HG03025 (cell line): Measurements from ENCODE around the gene KIF26A.

Source experiments
- ATAC-seq: cut with Tn5 transposase; IDR thresholded peaks from one replicate; pipeline ENCODE4 v1.9.1; 2021; ENCODE audit warnings: mild to moderate bottlenecking, moderate library complexity; ENCODE audit not compliant: unreplicated experiment, low FRiP score

Gene KIF26A

DNA sequence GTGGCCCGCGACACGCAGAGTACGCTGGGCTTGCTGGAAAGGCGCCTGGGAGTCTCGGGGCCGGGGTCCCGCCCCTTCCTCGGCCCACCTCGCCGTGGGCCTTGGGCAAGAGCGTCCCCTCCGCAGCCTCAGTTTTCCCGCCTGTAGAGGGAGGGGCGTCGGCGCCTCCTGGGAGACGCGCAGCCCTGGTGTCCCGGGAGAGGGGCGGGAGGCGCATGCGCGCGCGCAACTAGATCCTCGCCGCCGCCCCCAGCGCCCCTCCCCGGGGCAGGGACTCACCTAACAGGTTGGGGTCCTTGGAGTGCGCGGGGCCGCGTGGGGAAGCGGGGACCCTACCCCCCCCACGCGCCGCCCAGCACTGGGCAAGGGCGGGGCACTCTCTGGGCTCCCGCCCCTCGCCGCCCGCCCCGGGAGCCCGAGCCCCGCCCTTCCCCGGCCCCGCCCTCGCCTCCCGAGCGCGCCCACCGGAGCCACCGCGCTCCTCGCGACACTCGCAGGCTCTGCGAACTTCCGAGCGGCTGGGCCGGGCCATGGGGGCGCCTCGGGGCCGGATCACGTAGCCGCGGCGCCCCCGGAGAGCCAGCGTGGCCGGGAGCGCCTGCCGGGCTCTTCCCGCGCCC is at the start of gene KIF26A:
Gene KIF26A, plus strand, starts transcription at position 490 of the 620 bp plus-strand sequence. CDS start 136 bp downstream, outside the sequence.
- no peak for ATAC-seq

DNA sequence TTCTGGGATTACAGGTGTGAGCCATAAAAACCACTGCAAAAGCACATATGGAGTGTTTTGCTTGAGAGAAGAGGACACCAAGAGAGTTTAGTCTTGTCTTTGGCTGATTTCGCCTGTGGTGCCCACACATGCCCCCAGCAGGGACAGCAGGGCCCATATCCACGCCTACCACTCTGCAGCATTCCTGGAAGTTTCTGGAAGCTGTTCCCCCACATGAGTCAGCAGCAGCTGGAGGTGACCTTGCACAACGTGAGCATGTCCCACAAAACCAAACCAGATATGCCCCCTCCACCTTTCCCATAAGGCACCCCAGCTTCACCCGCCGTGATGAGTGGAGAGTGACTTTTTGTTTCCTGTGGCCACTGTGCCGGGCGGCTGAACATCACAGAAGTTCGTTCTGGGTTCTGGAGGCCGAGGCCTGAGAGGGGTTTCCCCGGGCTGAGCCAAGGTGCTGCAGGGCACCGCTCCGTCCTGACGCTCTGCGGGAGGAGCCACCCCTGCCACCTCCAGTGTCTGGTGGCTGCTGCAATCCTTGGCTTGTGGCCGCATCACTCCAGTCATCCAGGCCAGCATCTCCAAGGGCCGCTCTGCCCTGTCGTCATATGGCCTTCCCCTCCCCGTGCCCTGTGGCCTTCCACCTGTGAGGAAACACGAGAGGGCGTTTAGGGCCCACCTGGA is 48.2 kb upstream of the KIF26A start:
- no peak for ATAC-seq

DNA sequence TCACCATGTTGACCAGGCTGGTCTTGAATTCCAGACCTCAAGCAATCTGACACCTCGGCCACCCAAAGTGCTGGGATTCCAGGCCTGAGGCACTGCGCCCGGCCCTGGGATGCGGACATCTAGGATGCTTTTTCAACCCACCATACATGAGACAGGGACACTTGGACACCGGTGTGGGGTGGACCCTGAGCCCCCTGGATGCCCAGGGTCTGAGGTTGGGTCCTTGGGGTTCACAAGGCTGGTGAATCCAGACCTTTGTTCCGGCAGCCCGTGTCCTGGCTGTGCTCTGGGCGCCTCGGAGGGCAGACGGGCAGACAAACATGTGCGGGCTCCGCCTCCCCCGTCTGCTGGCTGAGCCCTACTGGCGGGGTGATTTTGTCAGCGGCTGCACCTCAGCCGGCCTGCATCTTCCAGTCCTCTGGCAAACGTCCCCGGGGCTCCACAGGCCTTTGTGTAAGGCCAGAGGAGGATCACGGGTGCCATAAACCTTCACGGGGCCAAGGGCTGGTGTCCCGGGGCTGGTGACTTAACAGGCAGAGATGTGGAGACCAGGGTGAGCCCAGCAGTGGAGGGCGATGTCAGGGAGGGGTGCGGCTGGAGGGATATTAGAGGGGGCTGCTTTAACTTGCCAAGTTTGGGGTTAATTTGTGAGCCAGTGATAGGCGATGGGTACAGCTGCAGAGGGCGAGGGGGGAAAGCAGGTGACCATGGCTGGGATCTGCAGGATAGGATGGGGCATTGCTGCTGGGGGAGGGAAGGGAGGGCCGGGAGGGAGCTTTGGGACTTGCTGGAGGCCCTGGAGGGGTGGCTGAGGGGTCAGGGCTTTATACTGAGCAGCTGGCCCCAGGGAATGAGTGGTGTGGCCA is 47.1 kb upstream of the KIF26A start:
- no peak for ATAC-seq

DNA sequence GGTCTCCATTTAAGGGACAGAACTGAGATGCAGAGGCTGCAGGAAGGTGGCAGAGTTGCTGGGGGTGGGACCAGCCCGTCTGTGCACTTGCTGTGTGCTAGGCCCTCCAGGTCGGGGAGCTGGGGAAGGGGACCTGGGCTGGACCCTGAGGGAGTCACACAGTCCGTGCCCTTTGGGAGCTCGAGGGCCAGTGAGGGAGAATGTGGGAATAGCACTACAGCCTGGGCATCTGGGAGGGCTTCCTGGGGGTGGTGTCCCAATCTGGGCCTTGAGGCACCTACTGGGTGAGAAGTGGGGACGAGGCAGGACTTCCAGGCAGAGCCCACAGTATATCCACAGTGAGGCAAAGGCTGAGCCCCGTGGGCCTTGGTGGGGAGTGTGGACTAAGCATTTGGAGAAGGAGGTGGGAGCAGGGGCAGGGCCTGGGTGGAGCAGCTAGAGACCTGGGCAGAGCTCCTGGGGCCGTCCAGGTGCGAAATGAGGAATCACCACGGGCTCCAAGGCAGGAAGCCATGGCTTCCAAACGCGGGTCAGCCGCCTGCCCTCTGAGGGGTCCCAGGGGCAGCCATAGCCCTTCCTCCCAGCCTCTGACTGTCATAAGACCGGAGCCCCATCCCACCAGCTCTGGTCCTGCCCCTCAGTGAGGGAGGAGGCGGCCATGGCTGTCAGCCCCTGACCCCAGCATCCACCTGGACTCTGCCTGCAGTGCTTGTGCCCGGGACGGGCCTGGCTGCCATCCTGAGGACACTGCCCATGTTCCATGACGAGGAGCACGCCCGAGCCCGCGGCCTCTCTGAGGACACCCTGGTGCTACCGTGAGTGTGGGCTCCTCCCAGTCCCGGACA is 46.2 kb upstream of the KIF26A start:
- ATAC-seq, result no peak

DNA sequence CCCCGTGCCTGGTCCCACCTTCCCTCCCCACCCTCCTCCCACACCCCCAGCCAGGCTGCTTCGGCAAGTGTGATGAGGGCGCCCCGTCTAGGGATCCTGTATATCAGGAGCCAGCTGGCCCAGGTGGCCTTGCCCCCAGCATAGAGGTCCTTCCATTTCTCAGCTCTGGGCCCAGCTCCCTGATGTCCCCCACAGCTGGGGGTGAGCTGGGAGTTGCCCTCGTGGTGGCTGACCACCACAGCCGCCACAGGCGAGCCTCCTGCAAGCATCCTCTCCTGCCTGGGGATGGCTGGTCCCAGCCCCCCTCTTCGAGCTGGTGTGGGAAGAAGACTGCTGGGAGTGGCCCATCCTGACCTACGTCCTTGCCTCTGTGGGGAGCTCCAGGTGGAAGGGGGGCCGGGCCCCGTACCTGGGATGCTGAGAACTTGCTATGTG is 45.4 kb upstream of the KIF26A start:
- ATAC-seq, result no peak

DNA sequence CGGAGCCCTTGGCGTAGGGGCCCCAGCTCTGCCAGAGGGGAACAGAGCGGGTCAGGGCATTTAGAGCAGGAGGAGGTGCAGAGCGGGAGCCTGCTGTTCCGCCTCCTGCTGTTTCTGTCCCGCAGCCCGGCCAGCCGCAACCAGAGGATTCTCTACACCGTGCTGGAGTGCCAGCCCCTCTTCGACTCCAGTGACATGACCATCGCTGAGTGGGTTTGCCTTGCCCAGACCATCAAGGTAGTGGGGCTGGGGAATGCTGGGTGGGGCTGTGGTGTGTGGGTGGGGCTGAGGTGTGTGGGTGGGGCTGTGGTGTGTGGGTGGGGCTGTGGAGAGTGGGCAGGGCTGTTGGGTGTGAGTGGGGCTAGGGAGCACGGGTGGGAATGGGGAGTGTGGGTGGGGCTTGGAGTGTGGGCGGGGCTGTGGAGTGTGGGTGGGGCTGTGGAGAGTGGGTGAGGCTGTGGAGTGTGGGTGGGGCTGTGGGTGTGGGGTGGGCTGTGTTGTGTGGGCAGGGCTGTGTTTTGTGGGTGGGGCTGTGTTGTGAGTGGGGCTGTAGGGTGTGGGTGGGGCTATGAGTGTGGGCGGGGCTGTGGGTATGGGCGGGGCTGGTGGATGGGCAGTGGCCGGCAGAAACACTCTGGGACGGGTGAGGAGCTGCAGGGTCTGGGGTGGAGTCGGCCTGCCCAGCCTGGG is 44.9 kb upstream of the KIF26A start:
- ATAC-seq, result no peak

DNA sequence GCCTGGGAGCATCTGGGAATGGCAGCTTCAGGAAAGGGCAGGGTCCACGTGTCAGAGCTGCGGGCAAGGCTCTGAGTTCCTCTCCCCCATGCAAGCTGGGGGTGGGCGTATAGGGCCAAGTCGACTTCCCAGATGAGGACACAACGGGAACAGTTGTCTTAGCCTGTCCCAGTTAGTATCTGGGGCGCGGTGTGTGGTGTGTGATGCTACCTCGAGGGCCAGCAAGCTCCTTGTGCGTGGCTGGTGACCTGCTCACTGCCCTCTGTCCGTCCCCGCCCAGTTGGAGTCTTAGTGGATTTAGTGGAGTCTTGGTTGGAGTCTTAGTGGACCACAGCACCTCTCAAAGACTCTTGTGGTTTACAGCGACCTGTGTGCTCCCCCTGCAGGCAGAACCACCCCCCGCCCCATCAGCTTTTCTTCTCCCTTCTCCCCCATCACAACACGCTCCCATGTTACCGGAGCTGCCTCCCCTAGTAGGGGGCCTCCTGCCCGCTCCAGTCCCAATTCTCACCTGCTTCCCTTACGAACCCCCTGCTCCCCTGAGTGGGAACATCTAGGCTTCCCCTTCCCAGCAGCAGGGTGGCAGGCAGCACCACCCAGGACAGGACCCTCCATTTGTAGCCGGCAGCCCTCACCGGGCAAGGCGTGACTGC is 44.2 kb upstream of the KIF26A start:
- no peak for ATAC-seq

DNA sequence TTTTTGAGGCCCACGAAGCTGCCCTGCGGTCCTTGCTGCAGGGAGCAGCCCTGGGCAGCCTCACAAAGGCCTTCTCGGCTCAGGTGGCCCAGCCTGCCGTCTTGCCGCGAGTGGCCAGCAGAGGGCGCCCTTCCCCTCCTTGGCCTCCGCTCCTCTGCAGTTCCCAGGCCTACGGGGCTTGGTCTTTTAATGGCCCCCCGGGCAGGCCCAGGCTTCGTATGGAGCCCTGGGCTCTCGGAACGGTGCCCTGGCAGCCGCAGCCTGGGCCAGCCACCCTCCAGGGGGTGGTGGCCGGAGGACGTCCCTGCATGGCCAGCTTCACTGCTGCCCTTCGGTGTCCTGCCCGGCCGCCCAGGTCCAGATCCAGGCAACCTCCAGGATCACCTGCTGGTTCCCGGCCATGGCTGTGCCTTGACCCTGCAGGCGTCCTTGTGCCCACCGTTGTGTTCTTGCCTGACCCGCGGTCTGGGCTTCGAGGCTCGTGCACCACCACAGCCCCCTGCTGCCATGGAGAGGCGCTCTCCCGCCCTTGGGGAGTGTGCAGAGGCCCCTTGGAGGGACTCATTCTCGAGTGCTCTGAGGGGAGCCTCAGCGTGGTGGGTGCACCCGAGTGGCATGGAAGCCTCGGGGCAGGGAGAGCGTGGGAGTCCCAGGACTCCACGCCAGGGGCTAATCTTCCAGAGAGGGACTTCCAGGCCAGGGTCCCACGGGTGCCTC is 43.5 kb upstream of the KIF26A start:
- no peak for ATAC-seq

DNA sequence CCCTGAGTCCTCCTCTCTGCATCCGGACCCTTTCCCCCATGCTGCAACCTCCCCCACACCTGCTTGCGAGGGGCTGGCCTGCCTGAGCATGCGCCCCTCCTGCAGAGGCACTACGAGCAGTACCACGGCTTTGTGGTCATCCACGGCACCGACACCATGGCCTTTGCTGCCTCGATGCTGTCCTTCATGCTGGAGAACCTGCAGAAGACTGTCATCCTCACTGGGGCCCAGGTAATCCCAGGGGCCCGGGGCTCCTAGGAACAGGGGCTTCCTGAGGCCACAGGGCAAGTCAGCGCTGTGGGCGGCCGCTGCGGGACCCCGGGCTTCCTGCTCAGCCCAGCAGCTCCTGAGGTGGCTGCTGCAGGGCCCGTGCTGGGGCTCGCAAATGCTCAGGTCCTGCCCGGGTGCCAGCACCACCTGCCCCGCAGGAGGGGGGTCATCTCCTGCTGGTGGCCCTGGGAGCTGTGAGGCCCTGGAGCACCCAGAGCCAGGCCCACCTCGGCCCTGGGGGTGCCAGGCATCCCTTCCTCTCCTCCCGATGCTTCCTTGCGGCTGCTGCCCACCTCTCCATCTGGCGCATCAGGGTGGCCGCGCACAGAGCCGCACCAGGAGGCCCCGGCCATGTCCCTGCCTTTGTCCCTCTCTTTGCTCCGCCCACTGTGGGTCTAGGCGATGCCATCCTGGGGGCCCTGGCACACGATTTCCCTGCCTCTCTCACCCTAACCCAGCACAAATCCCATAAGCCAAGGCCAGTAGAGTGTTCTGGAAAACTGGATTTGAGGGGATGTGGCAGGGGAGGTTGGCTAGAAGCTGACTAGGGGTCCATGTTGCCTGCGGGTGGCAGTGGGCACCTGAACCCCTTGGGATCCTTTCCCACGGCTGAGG is 42.7 kb upstream of the KIF26A start:
- ATAC-seq, result no peak

DNA sequence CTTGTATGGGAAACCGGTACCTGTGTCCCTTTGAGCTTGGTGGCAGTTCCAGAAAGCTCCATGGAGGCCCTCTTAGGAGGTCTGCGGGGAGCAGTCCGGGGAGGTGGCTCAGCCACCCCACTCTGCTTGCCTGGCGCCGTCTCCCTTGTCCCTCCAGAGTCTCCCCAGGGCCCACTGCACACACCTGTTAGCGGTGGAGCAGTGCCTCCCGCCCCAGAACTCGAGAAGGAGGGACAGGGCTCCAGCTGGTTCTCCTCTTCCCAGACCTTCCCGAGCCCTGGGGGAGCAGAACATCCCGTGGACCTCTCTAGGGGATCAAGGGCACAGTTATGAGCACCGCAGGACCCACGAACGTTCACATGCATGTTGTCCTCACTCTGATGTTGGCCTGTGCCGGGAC is 42.1 kb upstream of the KIF26A start:
- ATAC-seq, result no peak

DNA sequence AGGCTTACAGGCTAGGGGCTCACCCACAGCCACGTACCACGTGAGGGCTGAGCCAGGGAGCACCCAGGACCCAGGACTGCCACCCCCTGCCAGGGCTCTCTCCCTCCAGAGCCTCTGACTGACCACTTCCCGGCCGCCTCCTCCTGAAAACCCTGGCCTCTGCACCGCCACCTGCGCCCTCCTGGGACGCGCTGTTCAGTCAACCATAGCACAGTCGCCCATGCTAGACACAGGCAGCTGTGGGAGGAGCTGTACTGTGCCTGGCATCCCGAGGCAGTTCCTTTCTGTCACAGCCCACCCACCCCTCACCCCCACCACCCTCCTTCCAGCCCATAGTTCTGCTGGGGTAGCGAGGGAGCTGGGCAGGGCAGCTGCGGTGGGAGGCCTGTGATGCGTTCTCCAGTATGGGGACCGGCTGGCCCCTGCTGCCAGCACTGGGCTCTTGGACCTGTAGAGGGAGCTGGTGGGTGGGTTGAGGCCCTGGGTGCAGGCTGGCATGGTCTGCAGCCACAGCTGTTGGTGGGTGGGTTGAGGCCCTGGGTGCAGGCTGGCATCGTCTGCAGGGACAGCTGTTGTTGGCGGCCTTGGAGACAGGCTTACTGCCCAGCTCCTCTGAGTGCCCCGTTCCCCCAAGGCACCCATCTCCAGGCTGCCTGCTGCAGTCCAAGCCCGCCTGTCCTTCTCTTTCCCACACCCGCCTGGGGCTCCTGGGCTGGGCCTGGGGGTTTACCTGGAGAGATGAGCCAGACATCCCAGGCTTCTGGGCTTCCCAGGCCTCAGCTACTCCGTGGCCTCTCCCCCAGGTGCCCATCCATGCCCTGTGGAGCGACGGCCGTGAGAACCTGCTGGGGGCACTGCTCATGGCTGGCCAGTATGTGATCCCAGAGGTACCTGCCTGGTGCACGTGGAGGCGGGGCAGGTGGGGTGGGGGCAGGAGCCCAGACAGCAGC is 41.4 kb upstream of the KIF26A start:
- no peak for ATAC-seq

DNA sequence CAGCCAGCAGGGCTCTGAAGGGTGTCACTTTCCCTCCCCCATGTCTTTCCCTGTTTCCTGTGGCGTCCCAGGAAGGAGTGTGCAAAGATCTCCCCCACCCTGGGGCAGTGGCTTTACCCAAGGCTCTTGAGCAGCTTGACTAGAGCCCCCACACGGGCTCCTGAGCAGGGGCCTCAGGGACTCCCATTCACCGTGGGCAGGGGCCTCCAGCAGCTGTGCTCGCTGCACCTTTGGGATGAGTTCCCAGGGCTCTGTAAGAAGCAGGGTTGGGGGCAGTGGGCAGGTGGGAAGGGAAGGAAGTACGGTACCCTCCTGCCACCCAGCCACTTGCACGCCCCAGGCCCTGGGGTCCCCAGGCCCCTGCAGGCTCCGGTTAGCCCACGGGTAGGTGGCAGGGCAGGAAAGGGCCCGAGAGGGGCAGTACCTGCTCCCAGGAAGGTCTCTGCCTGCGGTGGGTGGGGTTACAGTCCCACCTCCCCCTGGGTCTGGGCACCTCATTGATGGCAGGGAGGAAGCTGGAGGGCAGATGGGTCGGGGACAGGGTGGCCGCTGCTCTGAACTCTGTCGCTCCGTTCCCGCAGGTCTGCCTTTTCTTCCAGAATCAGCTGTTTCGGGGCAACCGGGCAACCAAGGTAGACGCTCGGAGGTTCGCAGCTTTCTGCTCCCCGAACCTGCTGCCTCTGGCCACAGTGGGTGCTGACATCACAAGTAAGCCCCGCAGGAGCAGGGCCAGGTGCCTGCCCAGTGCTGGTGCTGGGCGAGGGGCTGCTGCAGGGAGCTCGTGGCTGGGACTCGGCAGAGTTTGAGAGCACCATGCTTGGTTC is 39.9 kb upstream of the KIF26A start:
- ATAC-seq, result no peak

DNA sequence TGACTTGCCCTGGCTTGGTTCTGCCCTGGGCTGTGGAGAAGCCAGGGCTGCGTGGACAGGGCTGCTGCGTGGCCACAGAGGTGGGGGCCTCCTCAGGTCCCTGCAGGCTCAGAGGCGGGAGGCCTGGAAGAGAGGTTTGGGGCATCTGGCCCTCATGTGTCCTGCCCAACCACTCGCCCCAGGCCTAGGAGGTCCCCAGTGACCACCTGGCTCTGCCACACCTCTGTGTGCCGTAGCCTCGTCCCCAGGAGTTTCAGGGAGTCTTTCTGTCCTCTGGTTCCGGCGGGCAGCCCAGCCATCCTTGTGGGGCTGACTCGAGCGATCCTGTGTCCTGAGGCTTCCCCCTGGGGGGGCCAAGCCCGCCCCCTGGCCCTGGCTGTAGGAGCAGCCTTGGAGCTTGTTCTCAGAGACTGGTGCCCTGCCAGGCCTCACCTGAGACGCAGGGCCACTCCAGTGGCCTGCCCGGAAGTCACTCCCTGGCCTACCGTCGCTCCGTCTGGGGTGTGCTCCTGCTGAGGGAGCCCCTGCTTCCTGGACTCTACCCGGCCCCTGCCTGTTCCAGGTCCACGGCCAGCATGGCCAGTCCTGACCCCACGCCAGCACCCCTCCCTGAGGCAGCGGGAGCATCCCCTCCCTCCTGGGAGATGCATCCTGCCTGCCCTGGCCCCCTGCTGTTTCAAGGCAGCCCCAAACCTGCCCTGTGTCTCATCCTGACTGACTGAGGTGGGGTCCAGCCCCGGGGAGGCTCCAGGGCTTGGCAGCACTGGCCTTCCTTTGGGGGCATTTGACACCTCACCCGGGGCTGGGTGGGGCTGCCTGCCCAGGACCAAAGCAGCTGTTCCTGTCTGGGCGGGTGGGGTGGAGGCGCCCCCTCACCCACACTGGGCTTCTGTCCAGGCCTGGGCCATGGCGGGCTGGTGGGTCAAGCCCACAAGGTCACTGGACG is 39.0 kb upstream of the KIF26A start:
- no peak for ATAC-seq

DNA sequence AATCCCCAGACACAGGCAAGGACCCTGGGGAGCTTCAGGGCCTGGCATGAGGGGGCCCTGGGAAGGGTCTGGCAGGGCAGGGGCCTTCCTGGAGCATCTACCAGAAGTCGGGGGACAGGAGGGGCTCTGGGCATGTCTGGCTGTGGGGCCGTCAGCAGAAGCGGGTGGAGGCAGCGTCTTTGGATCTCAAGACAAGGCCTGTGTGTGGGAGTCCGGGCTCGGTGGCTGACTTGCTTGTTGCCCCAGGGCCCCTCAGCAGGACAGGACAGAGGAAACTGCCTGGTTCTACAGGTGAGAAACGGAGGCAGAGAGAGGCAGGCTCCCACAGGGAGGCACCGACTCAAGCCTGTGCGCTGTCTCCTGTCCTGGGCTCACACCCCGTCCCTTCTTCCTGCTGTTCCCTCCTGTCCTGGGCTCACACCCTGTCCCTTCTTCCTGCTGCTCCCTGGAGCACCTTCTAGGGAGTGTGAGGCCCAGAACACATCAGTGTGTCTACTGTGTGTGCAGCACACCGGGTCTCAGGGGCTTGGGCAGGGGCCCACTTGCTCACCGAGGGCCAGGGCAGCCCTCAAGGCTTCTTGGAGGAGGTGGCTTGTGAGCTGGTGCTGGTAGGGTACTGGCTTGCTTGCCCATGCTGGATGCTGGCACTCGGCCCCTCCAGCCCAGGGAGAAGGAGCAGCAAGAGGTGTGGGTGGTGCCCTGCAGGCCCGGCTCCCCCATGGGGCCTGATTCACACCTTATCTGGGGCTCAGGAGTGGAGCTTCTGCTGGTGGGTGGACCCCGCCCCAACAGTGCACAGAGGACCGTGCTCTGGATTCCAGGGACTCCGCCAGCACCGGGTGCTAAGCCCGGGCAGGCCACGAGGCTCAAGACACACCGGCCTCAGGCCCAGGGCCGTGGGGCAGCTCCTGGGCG is 38.0 kb upstream of the KIF26A start:
- ATAC-seq, result no peak
